PC-3 (cell line): ENCODE results near the gene CD300C. TPM values are rescaled to one million over a fixed set of nuclear protein-coding genes. Genes with fewer than 3 reads are reported as not detected.

ENCODE experiments used
- ATAC-seq: fragments of 200-7000 bp; cut with Tn5 transposase; 2 replicates; pipeline ENCODE4 v1.9.1; 2020; ENCODE audit warnings: mild to moderate bottlenecking, moderate library complexity
- BruUV-seq: library from RNA; stranded (reverse); fragments of 400-500 nt; replicated peaks from 2 replicates; lab custom pipeline; 2021; lab: Mats Ljungman, UMichigan
- CTCF ChIA-PET: fragments of 300-600 bp; sonication (Branson Sonifier 250); formaldehyde crosslinking; loops from one replicate; lab custom pipeline; 2022; ENCODE audit warnings: antibody characterized with exemption; lab: Charles Lee
- POLR2A ChIA-PET: fragments of 300-600 bp; sonication (Branson Sonifier 250); formaldehyde crosslinking; loops from one replicate; lab custom pipeline; 2022; ENCODE audit warnings: antibody characterized with exemption; ENCODE audit not compliant: unreplicated experiment; lab: Charles Lee
- DNase-seq: peaks from one replicate; pipeline ENCODE4 v3.0.0-alpha.2; 2015
- H2AFZ ChIP-seq: fragments of 300-600 bp; sonication (generic); 2 replicates; pipeline ENCODE4 v1.6.0; 2016; ENCODE audit warnings: antibody characterized with exemption, low read length
- H3F3A ChIP-seq: fragments of 300-600 bp; sonication (generic); one replicate; pipeline ENCODE4 v1.6.0; 2017; ENCODE audit warnings: antibody characterized with exemption, low read length, control low read depth, mild to moderate bottlenecking; ENCODE audit not compliant: unreplicated experiment
- H3K27ac ChIP-seq: fragments of 300-600 bp; sonication (generic); 2 replicates; pipeline ENCODE4 v1.5.1; 2016; ENCODE audit warnings: mild to moderate bottlenecking, low read length
- H3K27me3 ChIP-seq: fragments of 300-600 bp; sonication (generic); 2 replicates; pipeline ENCODE4 v1.6.1; 2016; ENCODE audit warnings: low read length, mixed read lengths
- H3K36me3 ChIP-seq: fragments of 300-600 bp; sonication (generic); 2 replicates; pipeline ENCODE4 v1.6.1; 2016; ENCODE audit warnings: low read depth, mixed run types, low read length, mixed read lengths
- H3K4me1 ChIP-seq: fragments of 300-600 bp; sonication (generic); 2 replicates; pipeline ENCODE4 v1.5.1; 2016; ENCODE audit warnings: low read length; ENCODE audit not compliant: insufficient read depth
- H3K4me2 ChIP-seq: fragments of 300-600 bp; sonication (generic); 2 replicates; pipeline ENCODE4 v1.6.0; 2016; ENCODE audit warnings: low read length
- H3K4me3 ChIP-seq: fragments of 300-600 bp; sonication (generic); 2 replicates; pipeline ENCODE4 v1.5.1; 2016; ENCODE audit warnings: mild to moderate bottlenecking, low read length, mixed read lengths
- H3K79me2 ChIP-seq: fragments of 300-600 bp; sonication (generic); 2 replicates; pipeline ENCODE4 v1.6.1; 2017; ENCODE audit warnings: low read length, mixed read lengths
- H3K9ac ChIP-seq: fragments of 300-600 bp; sonication (generic); 2 replicates; pipeline ENCODE4 v1.6.0; 2016; ENCODE audit warnings: mild to moderate bottlenecking, low read length
- H3K9me2 ChIP-seq: fragments of 300-600 bp; sonication (generic); replicated peaks from 2 replicates; pipeline ENCODE4 v1.6.1; 2016; ENCODE audit warnings: mixed run types, low read length, mixed read lengths
- H3K9me3 ChIP-seq: fragments of 300-600 bp; sonication (generic); 2 replicates; pipeline ENCODE4 v1.6.1; 2016; ENCODE audit warnings: low read length, mixed read lengths
- H4K20me1 ChIP-seq: fragments of 300-600 bp; sonication (generic); 2 replicates; pipeline ENCODE4 v1.6.1; 2016; ENCODE audit warnings: low read length, mixed read lengths
- EZH2 ChIP-seq: fragments of 300-600 bp; sonication (generic); IDR thresholded peaks from one replicate; pipeline ENCODE4 v1.6.1; 2017; ENCODE audit warnings: antibody characterized with exemption, mild to moderate bottlenecking, low read length; ENCODE audit not compliant: unreplicated experiment
- EZH2phosphoT487 ChIP-seq: fragments of 300-600 bp; sonication (generic); IDR thresholded peaks from 2 replicates; pipeline ENCODE4 v1.6.1; 2018; ENCODE audit warnings: mild to moderate bottlenecking, antibody characterized with exemption, low read length, borderline replicate concordance
- intact Hi-C: fragments of 100-400 bp; cut with micrococcal nuclease; formaldehyde crosslinking; loops from 2 replicates; pipeline ENCODE4 v1.9.0; 2023
- total RNA-seq: library from RNA; depleted of rRNA; stranded (reverse); fragments of >200 nt; gene quantifications from 2 replicates; pipeline ENCODE4 v1.2.3, GENCODE V29; 2014
- TF ChIP-seq, protein P1 (sequence below): fragments of 300-600 bp; sonication (generic); conservative IDR thresholded peaks from 2 replicates; pipeline ENCODE4 v1.5.1; 2017; ENCODE audit warnings: antibody characterized with exemption, low read depth, mild to moderate bottlenecking, low read length

CD300C gene
- total RNA-seq, 1 experiment from 2014 or later, result not detected

DNA sequence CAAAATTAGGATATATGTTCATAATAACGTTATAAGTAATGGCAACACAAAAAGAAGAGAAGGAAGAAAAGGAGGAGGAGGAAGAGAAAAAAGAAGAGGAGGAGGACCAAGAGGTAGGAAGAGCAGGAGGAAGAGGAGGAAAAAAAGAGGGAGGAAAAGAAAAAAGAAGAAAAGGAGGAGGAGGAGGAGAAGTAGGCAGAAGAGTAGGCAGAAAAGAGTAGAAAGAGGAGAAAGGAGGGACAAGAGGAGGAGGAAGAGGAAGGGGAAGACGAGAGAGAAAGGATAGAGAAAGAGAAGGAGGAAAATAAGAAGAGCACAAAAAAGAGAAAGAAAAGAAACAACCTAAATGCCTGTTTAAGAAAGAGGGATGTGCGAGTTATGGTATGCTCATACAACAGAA is 9.0 kb downstream of the CD300C start:
- CTCF ChIA-PET, result no interaction called here
- intact Hi-C loops, result no loop called here

DNA sequence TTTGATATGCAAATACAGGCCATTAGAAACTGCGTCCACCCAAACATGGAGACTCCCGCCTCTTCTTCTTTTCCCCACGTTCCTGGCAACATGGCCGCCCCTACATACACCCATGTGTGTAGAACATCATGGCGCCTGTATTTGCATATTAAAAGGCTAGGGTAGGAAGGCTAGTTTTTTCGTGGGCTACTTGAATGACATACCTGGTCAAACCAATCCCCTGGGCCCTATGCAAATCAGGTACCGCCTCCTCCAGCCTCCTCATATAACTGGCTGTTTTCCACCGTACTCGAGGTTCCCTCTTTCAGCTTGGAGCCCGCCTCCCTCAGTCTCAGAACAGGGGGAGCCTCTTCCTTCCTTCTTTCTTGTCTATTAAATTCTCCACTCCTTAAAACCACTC is 13.8 kb downstream of the CD300C start:
- Histone ChIP-seq H3K79me2 (no peaks in the 10 kb centered on the region), H3K27me3 (peaks cover 65% of the 10 kb centered on the region), H3K4me1 (no peaks in the 10 kb centered on the region), H3K4me3 (no peak overlapping the region), H3F3A (no peaks in the 10 kb centered on the region), H4K20me1 (no peaks in the 10 kb centered on the region), H3K9ac (no peak overlapping the region), H3K9me2 (no peaks in the 10 kb centered on the region), H2AFZ (no peak overlapping the region), H3K9me3 (peaks cover 7% of the 10 kb centered on the region; the same call in 1 of the 2 replicates), H3K4me2 (no peak overlapping the region), H3K27ac (no peak overlapping the region), H3K36me3 (no peaks in the 10 kb centered on the region)
- DNase-seq, result no peak
- ChIA-PET POLR2A (no interaction called here), CTCF (interaction anchor here (1.7 kb wide), 1 partner anchor 153 kb away, joined by 6 read pairs; no protein-coding TSS in a partner anchor)
- BruUV-seq, result no TSS peak
- TF ChIP-seq, protein P1, sequence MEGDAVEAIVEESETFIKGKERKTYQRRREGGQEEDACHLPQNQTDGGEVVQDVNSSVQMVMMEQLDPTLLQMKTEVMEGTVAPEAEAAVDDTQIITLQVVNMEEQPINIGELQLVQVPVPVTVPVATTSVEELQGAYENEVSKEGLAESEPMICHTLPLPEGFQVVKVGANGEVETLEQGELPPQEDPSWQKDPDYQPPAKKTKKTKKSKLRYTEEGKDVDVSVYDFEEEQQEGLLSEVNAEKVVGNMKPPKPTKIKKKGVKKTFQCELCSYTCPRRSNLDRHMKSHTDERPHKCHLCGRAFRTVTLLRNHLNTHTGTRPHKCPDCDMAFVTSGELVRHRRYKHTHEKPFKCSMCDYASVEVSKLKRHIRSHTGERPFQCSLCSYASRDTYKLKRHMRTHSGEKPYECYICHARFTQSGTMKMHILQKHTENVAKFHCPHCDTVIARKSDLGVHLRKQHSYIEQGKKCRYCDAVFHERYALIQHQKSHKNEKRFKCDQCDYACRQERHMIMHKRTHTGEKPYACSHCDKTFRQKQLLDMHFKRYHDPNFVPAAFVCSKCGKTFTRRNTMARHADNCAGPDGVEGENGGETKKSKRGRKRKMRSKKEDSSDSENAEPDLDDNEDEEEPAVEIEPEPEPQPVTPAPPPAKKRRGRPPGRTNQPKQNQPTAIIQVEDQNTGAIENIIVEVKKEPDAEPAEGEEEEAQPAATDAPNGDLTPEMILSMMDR, result no peak
- TF ChIP-seq EZH2phosphoT487 (no peak), EZH2 (no peak)
- intact Hi-C loops, result loop anchor here (2.0 kb wide), 2 partner anchors 39 to 73 kb away; no protein-coding TSS in a partner anchor
- ATAC-seq, result no peak

More for the DNA sequence above, 9.0 kb downstream of the CD300C start:
- peaks cover 7% of the 10 kb centered on the region; the same call in 1 of the 2 replicates for H3K9me3 ChIP-seq
- no peak overlapping the region for H3K9ac ChIP-seq
- H3K9me2 ChIP-seq, result no peaks in the 10 kb centered on the region
- no peak for DNase-seq
- no peak overlapping the region for H3K4me2 ChIP-seq
- TF ChIP-seq EZH2phosphoT487, result no peak
- TF ChIP-seq EZH2, result no peak
- no TSS peak for BruUV-seq
- no peak overlapping the region for H3K4me3 ChIP-seq
- H3K27me3 ChIP-seq, result peaks cover 64% of the 10 kb centered on the region
- H4K20me1 ChIP-seq, result no peaks in the 10 kb centered on the region
- POLR2A ChIA-PET, result no interaction called here
- no peaks in the 10 kb centered on the region for H3K79me2 ChIP-seq
- no peak overlapping the region for H3K27ac ChIP-seq
- H3F3A ChIP-seq, result no peaks in the 10 kb centered on the region
- no peaks in the 10 kb centered on the region for H3K4me1 ChIP-seq
- no peak for ATAC-seq
- no peak overlapping the region for H2AFZ ChIP-seq
- no peaks in the 10 kb centered on the region for H3K36me3 ChIP-seq

DNA sequence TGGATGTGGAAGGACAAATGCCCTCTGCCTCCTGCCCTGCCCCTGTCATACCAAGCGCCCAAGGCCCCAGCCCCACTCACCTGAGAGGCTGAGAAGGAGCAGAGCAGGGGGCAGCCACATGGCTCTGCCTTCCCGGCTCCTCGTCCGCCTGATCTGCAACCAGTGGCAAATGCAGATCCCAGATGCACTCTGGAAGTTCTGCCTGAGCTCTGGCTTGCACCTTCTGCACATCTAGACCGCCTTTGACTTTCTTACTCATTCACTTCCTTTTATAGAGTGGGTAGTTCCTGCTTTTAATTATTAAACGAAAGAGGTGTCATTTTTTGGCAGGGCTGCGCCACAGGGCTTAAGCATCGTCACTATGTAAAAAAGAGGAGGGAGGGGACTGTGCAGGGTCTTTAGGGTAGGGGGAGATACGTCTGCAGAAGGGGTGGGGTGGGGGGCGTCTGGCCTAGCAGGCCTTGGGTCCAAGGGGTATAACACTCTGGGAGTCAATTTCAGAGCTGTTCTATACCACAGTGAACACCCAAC is 14.6 kb downstream of the CD300C start, which contains the start of gene CD300LB:
Gene CD300LB, minus strand, starts transcription at position 245 of the 531 bp plus-strand sequence. Its CDS starts 125 bp downstream, at position 120.
- H3K9me2 ChIP-seq, result no peaks in the 10 kb centered on the region
- ChIA-PET CTCF (no interaction called here), POLR2A (no interaction called here)

More for the DNA sequence above, 14.6 kb downstream of the CD300C start, which contains the start of gene CD300LB:
- Histone ChIP-seq H2AFZ (no peak within 1 kb of the TSS), H3K9me3 (peaks cover 7% of the 10 kb centered on the region; the same call in 1 of the 2 replicates), H3K79me2 (no peaks in the 10 kb centered on the region), H3F3A (no peaks in the 10 kb centered on the region), H4K20me1 (no peaks in the 10 kb centered on the region), H3K27me3 (peaks cover 65% of the 10 kb centered on the region), H3K4me3 (no peak within 1 kb of the TSS), H3K36me3 (no peaks in the 10 kb centered on the region), H3K4me1 (no peaks in the 10 kb centered on the region), H3K4me2 (no peak within 1 kb of the TSS), H3K9ac (no peak within 1 kb of the TSS), H3K27ac (no peak within 1 kb of the TSS)
- BruUV-seq, result no TSS peak
- TF ChIP-seq EZH2phosphoT487 (no peak), EZH2 (no peak)
- TF ChIP-seq, protein P1, result no peak
- no peak for DNase-seq
- ATAC-seq, result no peak
- intact Hi-C loops, result no loop called here
